Measurements from ENCODE around the gene PSMA1.

GRCh38 chr11:14538926-14539554 is 18.9 kb upstream of the PSMA1 start:
- no peak for TF ChIP-seq CTCF (IDR thresholded peaks at IDR 0.05)
- no peak for TF ChIP-seq POLR2A (IDR thresholded peaks at IDR 0.05)

Data from transverse colon (tissue), 3 donors.